HG03045 (cell line): Measurements from ENCODE around the gene CELF1.

Experiments
- ATAC-seq: cut with Tn5 transposase; IDR thresholded peaks from one replicate; pipeline ENCODE4 v1.9.1; 2021; ENCODE audit warnings: mild to moderate bottlenecking, moderate library complexity; ENCODE audit not compliant: unreplicated experiment

The CELF1 gene

DNA sequence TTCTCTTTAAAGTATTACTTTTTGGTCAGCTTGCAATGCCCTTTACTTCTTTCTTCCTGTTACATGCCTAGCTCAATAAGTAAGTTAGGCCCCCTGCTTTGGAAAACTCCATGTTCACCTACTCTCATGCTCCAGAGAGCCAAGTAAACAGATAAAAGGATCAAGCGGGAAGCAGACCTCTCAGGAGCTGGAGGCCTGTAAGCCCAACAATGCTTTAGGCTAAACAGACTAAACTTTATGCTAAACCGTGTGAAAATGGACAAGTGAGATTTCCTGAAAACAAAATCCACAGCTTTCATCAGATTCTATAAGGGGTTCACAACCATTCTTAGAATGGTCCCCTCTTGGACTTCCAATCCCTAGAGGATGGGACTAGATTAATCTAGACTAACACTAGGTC lies 40.2 kb downstream of the CELF1 start:
- ATAC-seq: no peak

DNA sequence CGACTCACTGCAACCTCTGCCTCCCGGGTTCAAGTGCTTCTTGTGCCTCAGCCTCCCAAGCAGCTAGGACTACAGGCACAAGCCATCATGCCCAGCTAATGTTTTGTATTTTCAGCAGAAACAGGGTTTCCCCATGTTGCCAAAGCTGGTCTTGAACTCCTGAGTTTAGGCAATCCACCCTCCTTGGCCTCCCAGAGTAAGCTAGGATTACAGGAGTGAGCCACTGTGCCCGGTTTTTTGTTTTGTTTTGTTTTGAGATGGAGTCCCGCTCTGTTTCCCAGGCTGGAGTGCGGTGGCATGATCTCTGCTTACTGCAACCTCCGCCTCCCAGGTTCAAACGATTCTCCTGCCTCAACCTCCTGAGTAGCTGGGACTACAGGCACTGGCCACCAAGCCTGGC lies 41.0 kb downstream of the CELF1 start:
- ATAC-seq: no peak

DNA sequence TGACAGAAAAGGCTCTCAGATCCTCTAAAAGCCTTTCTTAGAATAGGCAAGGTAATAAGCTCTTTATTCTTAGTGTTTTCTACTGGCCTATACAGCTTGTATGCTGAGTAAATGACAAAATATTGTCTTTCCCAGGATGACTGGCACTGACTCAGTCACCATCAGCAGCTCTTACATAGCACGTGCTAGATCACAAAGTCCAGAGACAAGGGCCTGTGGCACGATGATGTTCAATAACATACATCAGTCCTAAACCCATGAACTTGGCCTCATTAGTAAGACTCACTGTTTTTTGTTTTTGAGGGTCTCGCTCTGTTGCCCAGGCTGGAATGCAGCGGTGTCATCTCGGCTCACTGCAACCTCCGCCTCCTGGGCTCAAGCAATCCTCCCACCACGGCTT lies 42.7 kb downstream of the CELF1 start:
- no peak for ATAC-seq

DNA sequence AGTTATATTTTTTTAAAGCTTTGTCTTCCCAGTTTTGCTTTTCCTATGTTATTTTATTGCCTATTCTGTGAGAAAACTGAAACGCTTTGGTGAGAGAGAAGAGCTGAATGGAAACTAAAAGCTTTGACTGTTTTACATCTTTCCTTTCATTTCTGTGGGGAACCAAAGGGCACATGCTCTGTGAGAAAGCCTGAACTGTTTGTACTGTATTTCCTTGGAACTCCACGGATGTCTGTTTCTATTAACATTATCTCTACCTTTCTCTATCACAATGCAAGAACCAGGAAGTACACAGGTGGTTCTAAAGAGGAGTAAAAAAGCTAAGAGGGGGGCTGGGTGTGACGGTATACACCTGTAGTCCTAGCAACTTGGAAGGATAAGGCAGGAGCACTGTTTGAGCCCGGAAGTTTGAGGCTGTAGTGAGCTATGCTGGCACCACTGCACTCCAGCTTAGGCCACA lies 43.8 kb downstream of the CELF1 start:
- ATAC-seq: no peak

DNA sequence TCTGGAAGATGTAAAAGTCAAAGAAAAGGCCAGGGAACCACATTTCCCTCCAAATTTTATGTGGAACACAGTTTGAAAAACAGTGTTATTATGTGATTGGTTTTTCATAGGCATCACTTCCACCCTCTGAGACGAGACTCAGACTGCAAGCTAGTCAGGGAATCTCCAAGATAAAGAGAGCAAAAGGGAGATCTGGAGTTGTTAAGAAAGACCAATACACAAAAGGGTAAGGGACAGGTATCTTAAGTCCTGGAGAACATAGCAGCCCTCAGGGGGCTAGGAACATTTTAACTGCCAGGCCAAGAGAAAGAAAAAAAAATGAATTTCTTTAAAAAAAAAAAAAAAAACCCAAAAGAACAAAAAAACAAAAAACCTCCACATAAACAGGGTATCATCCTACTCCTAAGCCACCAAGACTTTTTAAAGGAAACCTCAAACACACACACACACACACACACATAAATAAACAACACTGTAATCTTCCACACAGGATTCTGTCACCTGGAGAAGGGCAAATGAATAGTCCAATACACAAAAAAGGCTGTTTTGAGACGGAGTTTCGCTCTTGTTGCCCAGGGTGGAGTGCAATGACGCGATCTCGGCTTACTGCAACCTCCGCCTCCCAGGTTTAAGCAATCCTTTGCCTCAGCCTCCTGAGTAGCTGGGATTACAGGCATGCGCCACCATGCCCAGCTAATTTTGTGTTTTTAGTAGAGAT lies 44.5 kb downstream of the CELF1 start:
- ATAC-seq: no peak

DNA sequence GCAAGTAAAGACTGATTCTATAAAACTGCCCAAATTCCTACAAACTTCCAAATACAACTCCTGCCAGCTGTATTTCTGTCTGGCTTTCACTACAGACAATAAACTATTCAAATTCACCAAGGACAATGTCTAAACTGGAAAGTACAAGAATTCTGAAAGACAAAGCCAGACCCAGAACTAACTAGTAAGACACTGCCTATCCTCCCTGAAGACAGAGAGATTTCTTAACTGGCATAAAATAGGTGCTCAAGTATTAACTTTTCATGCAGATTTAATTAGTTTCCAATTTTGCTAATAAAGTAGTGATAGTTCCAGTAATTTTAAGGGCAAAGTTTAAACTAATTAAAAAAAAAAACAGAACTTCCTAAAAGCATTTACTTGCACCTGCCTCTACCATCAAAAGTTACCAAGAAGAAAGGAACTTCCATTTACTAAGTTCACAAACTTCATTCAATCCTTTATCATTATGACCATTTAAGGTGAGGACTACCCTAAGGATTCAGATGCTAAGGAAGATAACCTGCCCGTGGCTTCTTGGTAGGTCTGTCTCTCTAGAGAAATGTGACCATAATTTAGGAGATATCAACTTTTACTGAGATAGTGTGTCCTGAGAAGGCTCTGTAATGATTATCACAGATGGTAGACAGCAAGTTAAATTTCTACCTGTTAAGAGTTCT lies 45.2 kb downstream of the CELF1 start:
- no peak for ATAC-seq

DNA sequence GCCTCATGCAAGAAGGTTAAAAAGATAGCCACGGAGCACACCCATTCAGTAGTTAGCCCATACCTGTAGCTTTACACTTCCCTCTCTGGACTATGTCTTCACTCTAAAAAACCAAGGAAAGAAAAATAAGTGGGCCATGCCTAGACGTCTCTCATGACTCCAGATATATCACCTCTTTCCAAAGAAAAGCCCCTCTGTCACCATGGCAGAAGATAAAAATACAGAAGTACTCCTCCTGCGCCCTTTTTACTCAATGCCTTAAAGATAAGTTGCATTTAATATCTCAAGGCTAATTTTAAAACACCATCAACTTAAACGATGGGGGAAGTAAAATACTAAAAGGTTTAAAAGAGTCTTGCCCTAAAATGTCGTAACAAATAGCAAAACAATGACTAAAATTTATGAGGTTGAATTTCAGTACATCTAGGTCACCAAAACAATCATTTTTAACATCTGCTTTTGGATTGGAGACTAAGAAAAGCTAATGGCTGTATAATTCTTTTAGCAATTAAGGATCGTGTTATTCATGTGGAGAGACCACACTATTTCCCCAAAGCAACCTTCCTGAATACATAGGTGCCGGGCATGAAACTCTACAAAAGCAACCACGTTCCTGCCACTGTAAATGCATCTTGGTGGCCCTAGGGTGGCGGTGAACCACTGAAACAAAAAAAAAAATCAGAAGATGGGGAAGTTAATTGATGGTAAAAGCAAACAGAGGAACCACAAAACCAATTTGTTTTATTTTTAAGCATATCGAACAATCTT lies 46.0 kb downstream of the CELF1 start:
- no peak for ATAC-seq

DNA sequence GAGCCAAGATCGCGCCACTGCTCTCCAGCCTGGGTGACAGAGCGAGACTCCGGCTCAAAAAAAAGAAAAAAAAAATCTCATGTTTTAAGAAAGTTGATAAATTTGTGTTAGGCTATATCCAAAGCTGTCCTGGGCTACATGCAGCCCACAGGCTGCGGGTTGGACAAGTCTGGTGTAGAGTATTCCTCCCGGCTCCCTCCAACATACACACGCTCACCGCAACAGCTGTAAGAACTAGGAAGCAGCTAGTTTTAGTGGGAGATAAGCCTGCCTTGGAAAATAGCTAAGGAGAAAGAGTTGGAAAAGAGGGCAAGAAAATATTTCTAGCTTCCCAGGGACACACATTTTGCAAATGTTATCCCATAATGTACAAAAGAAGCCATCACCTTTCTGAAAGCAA lies 46.6 kb downstream of the CELF1 start:
- no peak for ATAC-seq

DNA sequence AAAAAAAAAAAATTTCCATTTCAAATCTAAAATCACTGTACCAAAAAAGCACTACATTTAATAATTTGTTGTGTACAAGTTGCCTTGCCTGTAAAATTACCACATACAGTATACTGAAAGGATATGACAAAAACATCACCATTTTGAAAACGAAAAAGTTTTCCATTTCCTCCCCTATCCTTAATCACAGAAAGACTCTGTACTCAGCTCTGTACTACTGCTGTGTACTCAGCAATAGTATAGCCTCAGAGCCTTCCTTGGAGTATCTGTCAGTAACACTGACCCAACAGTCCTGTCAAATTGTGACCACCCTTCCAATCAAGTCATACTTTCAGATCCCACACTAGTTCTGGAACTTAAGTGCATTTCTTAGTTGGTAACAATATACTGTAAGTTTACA lies 48.0 kb downstream of the CELF1 start:
- no peak for ATAC-seq

DNA sequence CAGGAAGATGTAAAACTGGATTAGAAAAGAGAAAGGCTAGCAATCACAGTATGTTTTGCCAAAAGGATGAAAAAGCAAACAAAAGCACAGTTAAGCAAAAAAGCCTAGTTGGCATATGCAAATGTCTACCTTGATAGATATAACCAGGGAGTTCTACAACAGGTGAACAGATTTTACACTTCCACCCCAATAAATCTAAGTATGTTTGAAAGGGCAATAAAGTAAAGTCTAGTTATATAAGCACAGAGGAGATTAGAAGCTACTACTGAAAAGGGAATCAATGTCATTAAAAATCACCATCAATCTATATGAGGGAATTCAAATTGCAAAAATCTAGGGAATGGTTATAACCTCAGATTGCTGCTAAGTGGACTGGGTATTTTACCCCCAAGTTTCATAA lies 49.7 kb downstream of the CELF1 start:
- no peak for ATAC-seq

DNA sequence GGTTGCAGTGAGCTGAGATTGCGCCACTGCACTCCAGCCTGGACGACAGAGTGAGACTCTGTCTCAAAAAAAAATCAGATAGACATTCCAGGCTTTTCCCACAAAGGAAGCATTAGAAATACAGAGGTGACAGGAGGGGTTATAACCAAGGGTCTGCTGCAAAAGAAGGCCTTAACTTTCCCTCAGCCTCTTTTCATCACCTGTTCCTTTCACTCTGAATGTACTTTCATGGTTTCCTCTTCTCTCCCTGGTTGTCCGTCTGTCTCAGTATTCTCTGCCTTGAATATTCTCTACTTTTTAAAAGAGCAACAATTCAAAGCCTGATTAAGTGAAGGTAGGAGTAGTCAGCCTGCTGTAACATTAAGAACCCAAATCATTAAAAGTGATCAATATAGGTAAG lies 50.2 kb downstream of the CELF1 start:
- ATAC-seq: no peak

DNA sequence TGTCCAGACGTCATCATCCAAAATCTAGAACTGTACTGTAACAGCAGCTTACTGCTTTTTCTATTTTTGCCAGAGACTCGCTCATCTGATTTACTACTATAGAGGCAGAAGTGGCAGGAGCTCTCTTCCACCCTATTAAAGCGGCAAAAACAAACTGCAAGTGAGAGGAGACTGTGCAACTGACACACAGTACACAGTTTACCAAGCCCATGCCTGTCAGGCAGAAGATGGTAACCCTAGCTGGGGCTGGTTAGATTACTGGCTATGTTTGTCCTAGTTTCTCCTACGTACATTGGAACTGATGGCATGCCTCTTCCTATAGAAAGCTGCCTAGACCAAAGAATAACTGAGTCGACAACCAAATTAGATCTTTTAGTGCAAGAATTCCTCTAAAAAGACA lies 51.8 kb downstream of the CELF1 start:
- ATAC-seq: no peak

DNA sequence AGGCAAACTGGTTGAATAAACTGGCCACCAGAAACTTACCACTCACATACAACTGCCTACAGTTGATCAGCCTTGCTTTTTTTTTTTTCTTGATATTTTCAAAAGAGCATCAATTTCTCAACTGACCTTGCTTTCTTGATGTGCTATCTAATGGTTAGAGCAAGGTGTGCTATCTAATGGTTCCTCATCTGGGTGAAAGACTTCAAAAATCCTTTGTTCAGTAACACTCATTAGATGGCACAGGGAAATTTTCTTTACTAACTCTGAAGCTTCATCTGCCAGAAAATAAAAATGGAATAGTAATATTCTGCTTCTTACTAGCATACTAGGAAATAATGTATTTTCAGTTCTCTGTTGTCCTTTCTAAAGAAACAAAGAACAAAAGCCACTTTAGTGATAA lies 52.8 kb downstream of the CELF1 start:
- no peak for ATAC-seq

DNA sequence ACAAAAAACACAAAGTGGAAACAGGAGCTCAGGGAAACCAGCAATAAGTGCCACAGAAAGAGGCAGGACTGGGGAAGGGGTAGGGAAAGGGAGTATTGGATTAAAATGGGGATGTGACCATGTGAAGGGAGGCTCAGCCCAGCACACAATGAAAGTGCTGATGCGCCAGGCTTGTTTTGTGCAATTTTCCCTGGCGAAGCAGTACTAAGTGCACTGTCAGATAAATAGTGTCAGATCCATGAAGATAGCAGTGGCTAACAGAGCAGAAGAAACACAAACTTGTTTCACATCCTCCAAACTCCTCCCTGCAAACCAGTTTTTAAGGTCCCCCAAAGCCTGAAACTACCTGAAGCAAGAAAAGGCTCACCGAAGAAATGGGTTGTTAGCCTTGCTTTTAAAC lies 53.3 kb downstream of the CELF1 start:
- ATAC-seq: no peak

DNA sequence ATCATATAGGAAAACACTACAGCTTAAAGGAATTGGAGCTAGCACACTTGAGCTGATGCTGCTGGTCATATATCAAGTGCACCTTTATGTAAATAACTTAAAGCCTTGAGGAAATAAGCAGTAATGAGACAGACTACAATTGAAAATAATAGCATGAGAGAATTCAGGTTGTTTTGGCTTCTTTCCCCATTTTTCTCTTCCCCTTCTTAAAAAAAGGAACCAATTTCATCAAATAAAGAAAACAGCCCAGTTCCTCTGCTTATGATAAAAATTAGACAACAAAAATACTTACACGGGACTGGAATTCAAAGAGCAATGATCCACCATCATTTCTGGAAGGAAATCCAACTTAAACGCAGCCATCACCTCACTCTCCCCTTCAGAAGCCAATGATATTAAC lies 53.8 kb downstream of the CELF1 start:
- ATAC-seq: no peak

DNA sequence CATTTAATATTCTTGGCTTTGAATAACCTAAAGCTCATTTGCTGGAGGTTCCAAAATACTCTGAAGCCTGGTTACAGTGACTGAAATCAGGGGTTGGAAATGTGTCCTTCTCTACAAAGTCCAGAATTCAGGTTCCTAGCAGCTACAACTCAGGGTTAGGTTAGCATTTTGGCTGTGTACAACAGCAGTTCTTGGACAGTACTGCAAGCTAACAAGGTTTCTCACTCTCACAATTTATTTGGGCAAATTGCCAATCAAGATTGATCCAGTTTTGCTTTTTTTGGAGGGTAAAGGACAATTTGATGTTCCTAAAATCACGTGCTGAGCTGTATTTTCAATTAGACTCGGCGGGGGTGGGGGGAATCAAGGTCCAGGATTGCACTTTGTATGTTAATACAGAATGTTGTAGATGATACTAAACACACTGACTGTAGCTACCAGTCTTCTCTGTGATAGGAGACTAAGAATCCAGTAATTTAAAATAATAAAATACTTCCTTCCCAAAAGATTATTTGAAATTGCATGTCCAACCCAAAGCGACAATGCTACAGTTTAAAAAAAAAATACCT lies 54.3 kb downstream of the CELF1 start:
- no peak for ATAC-seq

DNA sequence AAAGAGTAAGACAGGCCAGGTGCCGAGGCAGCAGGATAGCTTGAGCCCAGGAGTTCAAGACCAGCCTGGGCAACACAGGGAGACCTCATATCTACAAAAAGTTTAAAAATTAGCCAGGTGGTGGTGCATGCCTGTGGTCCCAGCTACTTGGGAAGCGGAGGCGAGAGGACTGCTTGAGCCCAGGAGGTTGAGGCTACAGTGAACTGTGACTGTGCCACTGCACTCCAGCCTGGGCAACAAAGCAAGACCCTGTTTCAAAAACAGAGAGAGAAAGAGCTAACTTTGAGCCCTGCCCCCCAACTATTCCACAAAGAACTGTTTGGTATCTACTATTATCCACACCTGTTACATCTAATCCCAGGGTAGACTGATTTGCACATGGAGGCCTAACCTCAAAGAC lies 54.8 kb downstream of the CELF1 start:
- no peak for ATAC-seq

DNA sequence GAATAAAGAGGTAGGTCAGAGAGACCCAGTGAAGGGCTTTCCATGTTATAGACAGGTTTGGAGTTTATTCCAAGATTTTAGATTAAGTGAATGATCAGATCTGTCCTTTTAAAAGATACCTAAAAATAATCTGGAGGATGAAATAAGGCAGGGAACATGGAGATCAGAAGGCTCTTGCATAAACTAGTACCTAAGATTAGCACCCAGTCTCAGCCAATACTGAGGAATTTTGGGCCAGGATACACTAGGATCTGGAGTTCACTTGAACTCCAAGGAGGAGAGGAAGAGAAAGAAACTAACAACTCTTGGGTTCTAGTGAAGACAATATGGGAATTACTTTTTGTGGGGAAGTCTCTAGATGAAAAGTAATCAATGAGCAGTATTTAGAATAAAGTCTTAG lies 56.1 kb downstream of the CELF1 start:
- ATAC-seq: no peak

DNA sequence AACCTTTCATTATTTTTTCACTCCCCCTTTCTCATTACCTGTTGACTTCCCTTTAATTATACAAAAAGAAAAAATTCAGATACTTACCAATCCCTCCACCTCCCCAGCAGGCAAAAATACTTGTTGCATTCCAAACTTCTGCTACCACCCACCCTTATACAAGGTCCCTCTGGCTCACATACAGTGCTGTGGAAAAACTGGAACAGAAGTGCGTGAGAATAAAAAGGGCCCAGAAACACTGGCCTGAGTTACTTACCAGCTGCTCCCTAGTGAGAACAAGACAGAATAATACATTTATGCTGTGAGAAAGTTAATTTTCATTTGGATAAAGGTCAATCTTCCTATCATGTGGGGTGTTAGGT lies 57.1 kb downstream of the CELF1 start:
- ATAC-seq: no peak

DNA sequence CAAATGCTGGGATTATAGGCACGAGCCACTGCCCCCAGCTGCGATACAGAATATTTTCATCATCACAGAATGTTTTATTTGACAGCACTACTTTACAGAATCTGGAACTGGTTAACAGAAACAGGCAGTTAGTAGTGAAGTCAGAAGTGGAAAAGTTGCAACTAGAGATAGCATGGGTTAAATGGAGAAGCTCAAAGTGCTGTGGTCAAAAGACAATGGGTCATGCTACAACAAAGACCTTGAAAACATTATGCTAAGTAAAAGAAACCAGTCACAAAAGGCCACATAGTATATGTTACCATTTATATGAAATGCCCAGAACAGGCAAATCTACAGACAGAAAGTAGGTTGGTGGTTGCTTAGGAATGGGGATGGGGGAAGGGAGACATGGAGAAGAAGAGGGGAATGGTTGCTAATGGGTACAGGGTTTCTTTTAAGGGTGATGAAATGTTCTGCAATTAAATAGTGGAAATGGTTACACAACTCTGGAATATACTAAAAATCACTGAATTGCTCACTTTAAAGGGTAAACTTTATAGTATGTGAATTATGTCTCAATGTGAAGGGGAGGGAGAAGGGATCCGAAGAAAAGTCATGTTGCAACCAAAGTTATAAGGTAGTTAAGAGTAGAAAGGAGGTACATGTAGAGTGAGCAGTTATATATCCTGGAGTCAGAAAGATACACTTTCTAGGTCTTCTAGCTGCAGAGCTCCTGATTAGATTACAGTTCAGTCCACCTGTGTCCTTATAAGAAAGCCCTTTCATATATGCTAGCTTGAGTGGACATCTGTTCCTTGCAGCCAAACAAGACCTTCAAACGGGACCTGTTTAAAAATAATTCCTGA lies 57.7 kb downstream of the CELF1 start:
- no peak for ATAC-seq

DNA sequence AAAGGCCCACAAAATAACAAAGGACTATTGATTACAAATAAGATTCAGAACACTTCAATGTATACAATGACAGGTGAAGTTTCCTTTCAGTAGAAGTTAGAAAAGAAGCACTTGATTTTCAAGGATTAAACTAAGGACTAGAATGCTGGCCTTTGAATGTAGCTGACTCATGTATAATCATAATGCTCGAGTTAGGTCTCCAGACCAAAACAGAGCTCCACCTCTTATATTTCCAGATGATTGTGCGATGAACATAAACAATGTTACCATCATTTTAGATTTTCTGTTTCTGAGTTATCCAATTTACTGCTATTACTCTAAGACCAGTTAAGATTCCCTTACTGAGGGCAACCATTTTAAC lies 63.6 kb downstream of the CELF1 start:
- ATAC-seq: no peak
